ENCODE results near the gene PPIE. TPM values are rescaled to one million over a fixed set of nuclear protein-coding genes. Genes with fewer than 3 reads are reported as not detected.

The PPIE gene
- total RNA-seq = 10 to 100 TPM; 44.3 to 62.8 (median 59.8) TPM
- total RNA-seq (2013) = 60.7 TPM

DNA sequence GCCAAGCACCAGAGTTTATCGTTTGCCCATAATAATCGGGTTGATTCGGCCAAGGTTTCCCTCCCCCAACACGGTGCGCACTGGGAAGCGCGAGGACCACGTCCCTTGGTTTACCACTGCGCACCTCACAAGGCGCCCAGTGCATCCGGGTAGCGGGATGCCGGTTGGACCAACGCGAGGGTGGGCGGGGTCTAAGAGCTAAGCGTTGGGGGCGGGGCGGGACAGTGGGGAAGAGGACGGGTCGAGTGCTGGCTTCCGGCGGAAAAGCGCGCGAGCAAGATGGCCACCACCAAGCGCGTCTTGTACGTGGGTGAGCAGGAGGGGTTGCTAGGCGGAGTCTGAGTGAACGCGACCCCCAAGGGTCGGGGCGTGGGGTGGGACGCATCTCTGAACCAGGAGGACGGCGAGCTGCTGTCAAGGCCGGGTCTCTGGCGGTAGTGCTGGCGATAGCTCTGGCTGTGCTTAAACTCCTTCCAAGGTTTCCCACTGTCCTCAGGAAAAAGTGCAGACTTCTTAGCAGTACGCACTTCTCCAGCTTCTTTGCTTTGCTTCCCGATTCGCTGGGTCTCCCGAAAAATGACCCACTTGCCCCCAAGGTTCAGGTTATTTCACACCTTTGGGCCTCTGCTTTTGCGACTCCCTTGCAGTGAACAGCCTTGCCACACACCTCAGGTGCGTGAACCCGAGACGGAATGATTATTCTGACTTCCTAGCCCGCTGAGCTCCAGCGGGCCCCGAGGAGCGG, at the start of gene PPIE:
TSS of gene PPIE (plus strand) at position 261 of the 745 bp plus-strand sequence. CDS start at position 280, 19 bp downstream.
- Mint-ChIP-seq H3K36me3 (peaks cover 18% of the 10 kb centered on the region), H3K4me1 (peaks cover 42% of the 10 kb centered on the region in 2 donors), H3K9me3 (peaks cover 2 to 5% of the 10 kb centered on the region in 2 donors), H3K27ac (peak within 1 kb of the TSS; percentile 85 to 96), H3K4me3 (peak within 1 kb of the TSS; percentile 91), H3K27me3 (ENCODE audit: low read depth in 2 of 2) (no peaks in the 10 kb centered on the region)
- no peaks in the 10 kb centered on the region for H3K9me3 ChIP-seq (ENCODE audit: control insufficient read depth, insufficient read depth, low read length)
- DNase-seq (peak; percentile 74 to 95), ATAC-seq (peak; percentile 92 to 94 (median 93))
- H3K4me3 ChIP-seq (ENCODE audit: low read length) = peak within 1 kb of the TSS; percentile 89
- peaks cover 38% of the 10 kb centered on the region for H3K4me1 ChIP-seq (ENCODE audit: control insufficient read depth, insufficient read depth, low read length)
- TF ChIP-seq, protein P1, sequence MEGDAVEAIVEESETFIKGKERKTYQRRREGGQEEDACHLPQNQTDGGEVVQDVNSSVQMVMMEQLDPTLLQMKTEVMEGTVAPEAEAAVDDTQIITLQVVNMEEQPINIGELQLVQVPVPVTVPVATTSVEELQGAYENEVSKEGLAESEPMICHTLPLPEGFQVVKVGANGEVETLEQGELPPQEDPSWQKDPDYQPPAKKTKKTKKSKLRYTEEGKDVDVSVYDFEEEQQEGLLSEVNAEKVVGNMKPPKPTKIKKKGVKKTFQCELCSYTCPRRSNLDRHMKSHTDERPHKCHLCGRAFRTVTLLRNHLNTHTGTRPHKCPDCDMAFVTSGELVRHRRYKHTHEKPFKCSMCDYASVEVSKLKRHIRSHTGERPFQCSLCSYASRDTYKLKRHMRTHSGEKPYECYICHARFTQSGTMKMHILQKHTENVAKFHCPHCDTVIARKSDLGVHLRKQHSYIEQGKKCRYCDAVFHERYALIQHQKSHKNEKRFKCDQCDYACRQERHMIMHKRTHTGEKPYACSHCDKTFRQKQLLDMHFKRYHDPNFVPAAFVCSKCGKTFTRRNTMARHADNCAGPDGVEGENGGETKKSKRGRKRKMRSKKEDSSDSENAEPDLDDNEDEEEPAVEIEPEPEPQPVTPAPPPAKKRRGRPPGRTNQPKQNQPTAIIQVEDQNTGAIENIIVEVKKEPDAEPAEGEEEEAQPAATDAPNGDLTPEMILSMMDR (IDR thresholded peaks at IDR 0.05) = no peak
- H3K27ac ChIP-seq (ENCODE audit: low read length) = peak within 1 kb of the TSS; percentile 79
- intact Hi-C loops (cut with micrococcal nuclease) = no loop called here
- peaks cover 36% of the 10 kb centered on the region for H3K36me3 ChIP-seq (ENCODE audit: control insufficient read depth, insufficient read depth, low read length)
- WGBS (ENCODE audit: insufficient coverage) = under 1% methylated on average over 52 of the region's 52 CpGs
- no peaks in the 10 kb centered on the region for H3K27me3 ChIP-seq (ENCODE audit: control insufficient read depth, insufficient read depth, low read length)

DNA sequence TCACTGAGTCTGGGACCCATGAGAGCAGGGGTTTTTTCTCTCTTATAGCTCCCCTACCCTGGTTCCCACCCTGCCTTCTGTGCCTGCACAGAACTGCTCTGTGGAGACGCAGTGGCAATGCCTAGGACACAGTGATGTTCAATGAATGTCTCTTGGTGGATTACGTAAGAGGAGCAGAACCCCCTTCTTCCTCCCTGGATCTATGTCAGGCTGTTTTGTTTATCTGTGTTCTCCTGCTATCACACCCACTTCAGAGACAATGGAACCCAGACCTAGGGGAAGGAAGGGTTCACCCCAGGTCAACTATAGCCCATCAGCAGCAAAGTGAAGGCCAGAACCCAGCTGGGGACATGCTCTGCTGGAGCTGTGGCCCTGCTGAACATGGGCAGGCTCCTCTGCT, 49.5 kb upstream of the PPIE start:
- H3K9me3 Mint-ChIP-seq = no peaks in the 10 kb centered on the region
- Histone ChIP-seq H3K36me3 (ENCODE audit: control insufficient read depth, insufficient read depth, low read length) (no peaks in the 10 kb centered on the region), H3K27me3 (ENCODE audit: control insufficient read depth, insufficient read depth, low read length) (peaks cover 40% of the 10 kb centered on the region), H3K4me1 (ENCODE audit: control insufficient read depth, insufficient read depth, low read length) (peaks cover 29% of the 10 kb centered on the region), H3K4me3 (ENCODE audit: low read length) (no peak overlapping the region), H3K27ac (ENCODE audit: low read length) (no peak overlapping the region), H3K9me3 (ENCODE audit: control insufficient read depth, insufficient read depth, low read length) (no peaks in the 10 kb centered on the region)
- no peaks in the 10 kb centered on the region for H3K36me3 Mint-ChIP-seq
- no peak overlapping the region for H3K27ac Mint-ChIP-seq
- WGBS (ENCODE audit: insufficient coverage) = 85% methylated on average over 2 of the region's 2 CpGs
- ATAC-seq (no peak), DNase-seq (no peak)
- H3K4me3 Mint-ChIP-seq = no peak overlapping the region
- intact Hi-C loops (cut with micrococcal nuclease) = no loop called here
- TF ChIP-seq, protein P1 (IDR thresholded peaks at IDR 0.05) = no peak
- peaks cover 12 to 21% of the 10 kb centered on the region in 2 donors for H3K4me1 Mint-ChIP-seq
- H3K27me3 Mint-ChIP-seq (ENCODE audit: low read depth in 2 of 2) = peaks cover 43 to 53% of the 10 kb centered on the region in 2 donors

DNA sequence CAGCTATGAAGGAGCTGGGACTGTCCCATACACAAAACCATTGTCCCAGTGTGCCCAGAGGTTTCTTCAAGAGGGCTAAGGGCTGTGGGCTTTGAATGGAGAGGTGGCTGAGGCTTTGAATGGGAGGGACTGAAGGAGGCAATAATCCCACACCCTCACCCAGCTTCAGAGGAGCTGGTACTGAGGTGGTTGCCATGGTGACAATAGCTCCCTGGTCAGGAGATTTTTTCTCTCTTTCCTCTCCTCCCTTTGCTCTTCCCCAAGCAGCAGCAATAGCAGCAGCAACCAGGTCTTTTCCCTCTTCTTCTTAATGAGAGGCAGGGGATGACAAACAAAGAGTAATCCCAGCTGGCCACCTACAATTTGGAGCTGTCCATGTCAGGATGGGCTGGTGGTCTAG, 49.0 kb upstream of the PPIE start:
- no peak for DNase-seq
- H3K27ac Mint-ChIP-seq = peak overlapping the region in 1 of 2 donors; percentile 69
- peaks cover 11 to 19% of the 10 kb centered on the region in 2 donors for H3K4me1 Mint-ChIP-seq
- Histone ChIP-seq H3K4me1 (ENCODE audit: control insufficient read depth, insufficient read depth, low read length) (peaks cover 25% of the 10 kb centered on the region), H3K36me3 (ENCODE audit: control insufficient read depth, insufficient read depth, low read length) (no peaks in the 10 kb centered on the region), H3K27me3 (ENCODE audit: control insufficient read depth, insufficient read depth, low read length) (peaks cover 36% of the 10 kb centered on the region), H3K9me3 (ENCODE audit: control insufficient read depth, insufficient read depth, low read length) (no peaks in the 10 kb centered on the region), H3K4me3 (ENCODE audit: low read length) (no peak overlapping the region), H3K27ac (ENCODE audit: low read length) (no peak overlapping the region)
- peaks cover 41 to 55% of the 10 kb centered on the region in 2 donors for H3K27me3 Mint-ChIP-seq (ENCODE audit: low read depth in 2 of 2)
- ATAC-seq = no peak
- H3K9me3 Mint-ChIP-seq = no peaks in the 10 kb centered on the region
- TF ChIP-seq, protein P1 (IDR thresholded peaks at IDR 0.05) = no peak
- peak overlapping the region; percentile 58 for H3K4me3 Mint-ChIP-seq
- no peaks in the 10 kb centered on the region for H3K36me3 Mint-ChIP-seq
- intact Hi-C loops (cut with micrococcal nuclease) = no loop called here

All from natural killer cell (primary cell).